ENCODE results near the gene MEIOB. TPM values are rescaled to one million over a fixed set of nuclear protein-coding genes. Genes with fewer than 3 reads are reported as not detected.
A peak's percentile ranks its signal among the peaks of the same experiment; 100 is the strongest.
"Not testable (repeated sequence)": the region's sequence is repeated elsewhere in the genome, so short reads cannot be mapped to it uniquely, and the experiment has no call there.

MEIOB gene, protein sequence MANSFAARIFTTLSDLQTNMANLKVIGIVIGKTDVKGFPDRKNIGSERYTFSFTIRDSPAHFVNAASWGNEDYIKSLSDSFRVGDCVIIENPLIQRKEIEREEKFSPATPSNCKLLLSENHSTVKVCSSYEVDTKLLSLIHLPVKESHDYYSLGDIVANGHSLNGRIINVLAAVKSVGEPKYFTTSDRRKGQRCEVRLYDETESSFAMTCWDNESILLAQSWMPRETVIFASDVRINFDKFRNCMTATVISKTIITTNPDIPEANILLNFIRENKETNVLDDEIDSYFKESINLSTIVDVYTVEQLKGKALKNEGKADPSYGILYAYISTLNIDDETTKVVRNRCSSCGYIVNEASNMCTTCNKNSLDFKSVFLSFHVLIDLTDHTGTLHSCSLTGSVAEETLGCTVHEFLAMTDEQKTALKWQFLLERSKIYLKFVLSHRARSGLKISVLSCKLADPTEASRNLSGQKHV
- total RNA-seq (not detected), total RNA-seq (0 to 0.13 (median 0) reads per million in 172 experiments)
- polyA plus RNA-seq (2013, experiment 1 of 2) = 0.05 TPM
- not detected for polyA plus RNA-seq (2013, experiment 2 of 2)

DNA sequence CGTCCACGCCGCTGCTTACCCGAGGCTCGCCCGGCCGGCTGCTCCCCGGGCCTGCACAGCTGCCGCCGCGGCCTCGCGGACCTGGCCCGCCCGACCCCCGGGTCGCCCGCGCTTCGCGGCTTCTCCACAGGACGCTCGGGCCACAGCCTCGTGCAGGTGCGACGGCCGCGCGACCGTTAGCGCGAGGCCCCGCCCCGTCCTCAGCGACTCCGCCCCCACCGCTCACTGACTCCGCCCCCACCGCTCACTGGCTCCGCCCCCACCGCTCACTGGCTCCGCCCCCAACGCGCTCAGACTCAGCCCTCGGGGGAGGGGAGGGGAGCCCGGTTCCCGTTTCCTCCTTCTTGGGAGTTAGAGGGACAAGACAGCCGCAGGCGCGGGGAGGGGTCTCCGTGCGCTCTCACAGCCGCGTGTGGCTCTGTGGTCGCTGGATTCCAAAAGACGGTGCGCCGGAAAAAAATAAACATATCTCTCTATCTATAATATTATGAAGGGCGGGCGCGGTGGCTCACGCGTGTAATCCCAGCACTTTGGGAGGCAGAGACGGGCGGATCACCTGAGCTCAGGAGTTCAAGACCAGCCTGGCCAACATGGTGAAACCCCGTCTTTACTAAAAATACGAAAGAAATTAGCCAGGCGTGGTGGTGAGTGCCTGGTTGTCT is at the start of gene MEIOB:
MEIOB (minus strand) TSS at position 191 of the 662 bp plus-strand sequence. CDS start 3,989 bp downstream, outside the sequence.
- H3K36me3 Mint-ChIP-seq (ENCODE audit: low read depth) = no peaks in the 10 kb centered on the region
- H3K9me3 Mint-ChIP-seq = no peaks in the 10 kb centered on the region
- Histone ChIP-seq H3K4me1 (ENCODE audit: insufficient read depth, low read length) (peaks cover 7% of the 10 kb centered on the region), H3K27me3 (ENCODE audit: control insufficient read depth in 1 of 2, insufficient read depth in 2 of 2, low read length in 2 of 2) (peaks cover 11 to 14% of the 10 kb centered on the region in 2 experiments), H3K36me3 (ENCODE audit: insufficient read depth, low read length) (no peaks in the 10 kb centered on the region), H3K9me3 (ENCODE audit: control insufficient read depth in 1 of 2, insufficient read depth in 1 of 2, low read length in 2 of 2) (peaks cover 0 to 3% of the 10 kb centered on the region in 2 experiments), H3K27ac (ENCODE audit: low read depth in 1 of 2, low read length in 2 of 2) (no peak within 1 kb of the TSS), H3K4me3 (ENCODE audit: low read length) (no peak within 1 kb of the TSS)
- POLR2A ChIA-PET = no interaction called here
- peaks cover 39% of the 10 kb centered on the region for H3K27me3 Mint-ChIP-seq
- no peak for TF ChIP-seq CTCF (IDR thresholded peaks at IDR 0.05)
- peaks cover 5% of the 10 kb centered on the region for H3K4me1 Mint-ChIP-seq (ENCODE audit: low read depth)
- DNase-seq = peak in 9 of 14 experiments; percentile 6 to 63 (median 29)
- no peak within 1 kb of the TSS for H3K4me3 Mint-ChIP-seq
- CTCF ChIA-PET = no interaction called here
- ATAC-seq (ENCODE audit: poor library complexity) = peak; percentile 78
- intact Hi-C loops (cut with DNase I, micrococcal nuclease) = loop anchor here in 1 of 2 experiments (10.0 kb wide), 1 partner anchor 1483 kb away; the partner anchor contains the start of gene OR2C1
- H3K27ac Mint-ChIP-seq = no peak within 1 kb of the TSS

DNA sequence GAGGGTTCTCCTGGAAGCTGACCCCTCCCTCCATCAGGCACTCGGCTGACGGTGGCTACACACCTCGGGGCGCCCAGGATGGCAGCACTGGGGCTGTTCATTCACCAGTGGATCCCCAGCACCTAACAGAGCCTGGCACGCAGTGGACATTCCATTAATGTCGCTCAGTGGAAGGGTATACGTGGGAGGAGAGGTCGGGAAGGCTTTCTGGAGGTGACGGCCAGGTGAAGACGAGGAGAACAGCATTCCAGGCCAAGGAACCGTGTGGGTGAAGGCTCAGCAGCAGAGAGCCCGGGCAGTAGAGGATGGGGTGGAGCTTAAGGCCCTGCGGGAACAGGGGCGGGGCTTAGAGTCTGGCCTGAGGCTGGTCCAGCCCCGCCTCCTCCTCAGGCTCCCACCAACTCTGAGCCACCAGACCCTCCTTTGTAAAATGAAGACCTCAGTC is 48.8 kb upstream of the MEIOB start:
- no peaks in the 10 kb centered on the region for H3K4me1 Mint-ChIP-seq (ENCODE audit: low read depth)
- CTCF ChIA-PET = no interaction called here
- no peak for DNase-seq
- H3K27me3 Mint-ChIP-seq = peaks cover 62% of the 10 kb centered on the region
- H3K4me3 Mint-ChIP-seq = no peak overlapping the region
- no peaks in the 10 kb centered on the region for H3K9me3 Mint-ChIP-seq
- H3K27ac Mint-ChIP-seq = no peak overlapping the region
- intact Hi-C loops (cut with DNase I, micrococcal nuclease) = no loop called here
- ATAC-seq (ENCODE audit: poor library complexity) = no peak
- no peaks in the 10 kb centered on the region for H3K36me3 Mint-ChIP-seq (ENCODE audit: low read depth)
- POLR2A ChIA-PET = no interaction called here
- Histone ChIP-seq H3K4me3 (ENCODE audit: low read length) (no peak overlapping the region), H3K27me3 (ENCODE audit: control insufficient read depth in 1 of 2, insufficient read depth in 2 of 2, low read length in 2 of 2) (peaks cover 49 to 68% of the 10 kb centered on the region in 2 experiments), H3K36me3 (ENCODE audit: insufficient read depth, low read length) (no peaks in the 10 kb centered on the region), H3K9me3 (ENCODE audit: control insufficient read depth in 1 of 2, insufficient read depth in 1 of 2, low read length in 2 of 2) (peaks cover 0 to 40% of the 10 kb centered on the region in 2 experiments), H3K4me1 (ENCODE audit: insufficient read depth, low read length) (peaks cover 14% of the 10 kb centered on the region), H3K27ac (ENCODE audit: low read depth in 1 of 2, low read length in 2 of 2) (no peak overlapping the region)
- TF ChIP-seq CTCF (IDR thresholded peaks at IDR 0.05) = no peak

- H3K27me3 ChIP-seq (ENCODE audit: control insufficient read depth in 1 of 2, insufficient read depth in 2 of 2, low read length in 2 of 2) = peaks cover 51 to 72% of the 10 kb centered on the region in 2 experiments
- H3K36me3 Mint-ChIP-seq (ENCODE audit: low read depth); H3K4me3 Mint-ChIP-seq; DNase-seq; ATAC-seq (ENCODE audit: poor library complexity); POLR2A ChIA-PET; H3K4me1 Mint-ChIP-seq (ENCODE audit: low read depth); H3K27ac Mint-ChIP-seq; H3K4me3 ChIP-seq (ENCODE audit: low read length); H3K27ac ChIP-seq (ENCODE audit: low read depth in 1 of 2, low read length in 2 of 2); H3K36me3 ChIP-seq (ENCODE audit: insufficient read depth, low read length); CTCF ChIA-PET; intact Hi-C loops (cut with DNase I, micrococcal nuclease); H3K9me3 Mint-ChIP-seq: not testable (repeated sequence)
- peaks cover 68% of the 10 kb centered on the region for H3K27me3 Mint-ChIP-seq
- peaks cover 0 to 42% of the 10 kb centered on the region in 2 experiments for H3K9me3 ChIP-seq (ENCODE audit: control insufficient read depth in 1 of 2, insufficient read depth in 1 of 2, low read length in 2 of 2)
- peaks cover 14% of the 10 kb centered on the region for H3K4me1 ChIP-seq (ENCODE audit: insufficient read depth, low read length)
Observed at GRCh38 chr16:1920122-1920521, 48.2 kb upstream of the MEIOB start.

All from CD4-positive, alpha-beta T cell (primary cell).